Peyer's patch (tissue), 4 donors: ENCODE data around the gene ELL. TPM values are rescaled to one million over a fixed set of nuclear protein-coding genes. Genes with fewer than 3 reads are reported as not detected.

ENCODE experiments used
- DNase-seq, 3 donors: peaks; one replicate each; pipeline ENCODE4 v3.0.0-alpha.2; 2017 to 2019
- H3K27ac ChIP-seq, 4 donors: fragments of 200-600 bp; sonication (generic); one replicate each; pipeline ENCODE4 v1.5.1; 2016 to 2019
- H3K27me3 ChIP-seq, 2 donors: fragments of 200-600 bp; sonication (generic); one replicate each; pipeline ENCODE4 v1.5.1; 2019
- H3K36me3 ChIP-seq, 3 donors: fragments of 200-600 bp; sonication (generic); one replicate each; pipeline ENCODE4 v1.5.1; 2016 to 2019
- H3K4me1 ChIP-seq, 4 donors: fragments of 200-600 bp; sonication (generic); one replicate each; pipeline ENCODE4 v1.5.1; 2016 to 2019
- H3K4me3 ChIP-seq, 4 donors: fragments of 200-600 bp; sonication (generic); 1 replicate in 3 of 4; 2 replicates in 1 of 4; pipeline ENCODE4 v1.5.1; 2016 to 2019; ENCODE audit warnings: mild to moderate bottlenecking in 1 of 4
- H3K9me3 ChIP-seq, 4 donors: fragments of 200-600 bp; sonication (generic); one replicate each; pipeline ENCODE4 v1.5.1; 2016 to 2019; ENCODE audit warnings: mild to moderate bottlenecking in 1 of 4
- CTCF ChIP-seq, 6 experiments: fragments of 450-650 bp in 4 of 6; fragments of 200-600 bp in 2 of 6; sonication (generic) in 1 of 6; IDR thresholded peaks; one replicate each; pipeline ENCODE4 v1.5.1; 2017 to 2019; ENCODE audit warnings: antibody characterized with exemption in 6 of 6, mild to moderate bottlenecking in 3 of 6, moderate library complexity in 1 of 6
- POLR2A ChIP-seq, 2 donors: fragments of 450-650 bp; IDR thresholded peaks; one replicate each; pipeline ENCODE4 v1.5.1; 2017; ENCODE audit warnings: antibody characterized with exemption in 2 of 2, mild to moderate bottlenecking in 2 of 2, moderate library complexity in 2 of 2
- total RNA-seq, 4 donors: library from RNA; depleted of rRNA; stranded (reverse); fragments of >200 nt; gene quantifications; one replicate each; pipeline ENCODE4 v1.1.0, GENCODE V29; 2016

The ELL gene
- total RNA-seq, 4 donors from 2014 or later = 18.9 to 49.5 (median 34.2) TPM

DNA sequence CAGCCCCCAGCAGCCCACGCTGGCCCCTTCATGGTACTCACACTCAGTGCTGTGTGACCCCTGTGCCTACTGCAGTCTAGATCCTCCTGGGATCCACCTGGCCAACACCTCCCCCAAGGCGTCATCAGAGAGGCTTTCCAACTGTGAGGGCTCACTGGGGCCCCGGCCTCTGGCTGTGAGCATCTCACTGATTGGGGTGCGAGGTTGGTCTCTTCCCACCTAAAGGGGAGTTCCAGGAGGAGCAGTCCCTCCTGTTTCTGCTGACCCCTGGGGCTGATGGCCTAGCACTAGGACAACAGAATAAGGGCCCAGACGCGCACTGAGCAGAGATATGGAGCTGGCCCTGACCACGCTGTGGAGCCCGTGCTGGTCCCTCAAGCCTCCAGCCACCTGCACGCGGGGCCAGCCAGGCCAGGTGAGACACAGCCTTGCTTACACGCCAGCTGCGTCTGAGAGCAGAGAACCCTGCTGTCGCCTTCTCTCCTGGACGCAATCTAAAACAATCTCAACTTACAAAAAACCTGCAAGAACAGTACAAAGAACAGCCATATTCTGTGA is 32.2 kb downstream of the ELL start:
- H3K4me1 ChIP-seq = peaks cover 8 to 78% (median 19%) of the 10 kb centered on the region in 4 donors
- no peak for DNase-seq
- H3K36me3 ChIP-seq = no peaks in the 10 kb centered on the region
- H3K27me3 ChIP-seq = no peaks in the 10 kb centered on the region
- H3K9me3 ChIP-seq = no peaks in the 10 kb centered on the region
- no peak overlapping the region for H3K4me3 ChIP-seq
- TF ChIP-seq POLR2A (IDR thresholded peaks at IDR 0.05) (no peak), CTCF (IDR thresholded peaks at IDR 0.05) (no peak)
- H3K27ac ChIP-seq = no peak overlapping the region

GRCh38 chr19:18488838-18489626 is 32.8 kb downstream of the ELL start:
- DNase-seq = no peak
- H3K9me3 ChIP-seq = no peaks in the 10 kb centered on the region
- no peak overlapping the region for H3K4me3 ChIP-seq
- TF ChIP-seq POLR2A (IDR thresholded peaks at IDR 0.05) (no peak), CTCF (IDR thresholded peaks at IDR 0.05) (peak in 4 of 6 experiments; percentile 13 to 40 (median 36))
- peaks cover 8 to 73% (median 16%) of the 10 kb centered on the region in 4 donors for H3K4me1 ChIP-seq
- no peak overlapping the region for H3K27ac ChIP-seq
- no peaks in the 10 kb centered on the region for H3K27me3 ChIP-seq
- no peaks in the 10 kb centered on the region for H3K36me3 ChIP-seq

- Histone ChIP-seq H3K4me1 (peaks cover 4 to 67% (median 14%) of the 10 kb centered on the region in 4 donors), H3K36me3 (no peaks in the 10 kb centered on the region), H3K9me3 (no peaks in the 10 kb centered on the region)
These were observed 33.5 kb downstream of the ELL start for GRCh38 chr19:18488403-18488723.

GRCh38 chr19:18487576-18488402 is 34.1 kb downstream of the ELL start:
- no peak for DNase-seq
- Histone ChIP-seq H3K4me1 (peaks cover 4 to 66% (median 14%) of the 10 kb centered on the region in 4 donors), H3K4me3 (no peak overlapping the region), H3K27ac (peak overlapping the region in 2 of 4 donors; percentile 17 to 46), H3K27me3 (no peaks in the 10 kb centered on the region), H3K36me3 (no peaks in the 10 kb centered on the region), H3K9me3 (no peaks in the 10 kb centered on the region)
- TF ChIP-seq POLR2A (IDR thresholded peaks at IDR 0.05) (no peak), CTCF (IDR thresholded peaks at IDR 0.05) (peak in 1 of 6 experiments; percentile 34)

More at GRCh38 chr19:18488403-18488723, 33.5 kb downstream of the ELL start:
- no peaks in the 10 kb centered on the region for H3K27me3 ChIP-seq
- DNase-seq = no peak
- no peak overlapping the region for H3K4me3 ChIP-seq
- TF ChIP-seq POLR2A (IDR thresholded peaks at IDR 0.05) (no peak), CTCF (IDR thresholded peaks at IDR 0.05) (peak in 2 of 6 experiments; percentile 24 to 27)
- no peak overlapping the region for H3K27ac ChIP-seq

DNA sequence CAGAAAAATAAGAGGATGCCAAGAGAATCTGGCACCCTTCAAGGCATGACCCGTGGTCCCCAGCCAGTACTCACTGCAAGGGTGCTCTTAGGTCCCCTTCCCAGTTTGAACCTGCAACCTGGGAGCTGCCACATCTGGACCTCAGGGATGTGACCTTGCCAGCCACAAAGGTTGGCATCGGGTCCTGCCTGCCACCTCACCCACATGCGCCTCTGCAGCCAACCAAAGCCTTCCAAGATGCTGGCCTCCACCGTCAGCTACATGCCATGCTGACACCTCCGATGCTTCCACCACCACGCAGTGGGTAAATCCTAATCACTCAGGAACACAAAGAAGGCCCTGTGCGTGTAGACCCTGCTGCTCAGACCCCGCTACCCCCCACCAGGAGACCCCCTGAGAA is 35.1 kb downstream of the ELL start:
- Histone ChIP-seq H3K27ac (peak overlapping the region in 3 of 4 donors; percentile 17 to 91 (median 79)), H3K4me3 (peak overlapping the region in 1 of 4 donors; percentile 27)
- TF ChIP-seq POLR2A (IDR thresholded peaks at IDR 0.05) (no peak), CTCF (IDR thresholded peaks at IDR 0.05) (no peak)

More for the DNA sequence above, 35.1 kb downstream of the ELL start:
- Histone ChIP-seq H3K9me3 (no peaks in the 10 kb centered on the region), H3K36me3 (no peaks in the 10 kb centered on the region), H3K4me1 (peaks cover 4 to 60% (median 14%) of the 10 kb centered on the region in 4 donors), H3K27me3 (no peaks in the 10 kb centered on the region)
- DNase-seq = no peak
